Activated CD8-positive, alpha-beta T cell treated with anti-CD3 and anti-CD28 coated beads for 36 hours (primary cell): ENCODE data around the gene ZNF148. TPM values are rescaled to one million over a fixed set of nuclear protein-coding genes. Genes with fewer than 3 reads are reported as not detected.

Experiments used
- ATAC-seq: fragments of 200-7000 bp; cut with Tn5 transposase; one replicate; pipeline ENCODE4 v1.10.0; 2021; ENCODE audit warnings: mild to moderate bottlenecking, moderate library complexity
- CTCF ChIA-PET: fragments of 350-600 bp; sonication (Branson Sonifier 250); formaldehyde crosslinking; loops from one replicate; lab custom pipeline; 2021; ENCODE audit warnings: antibody characterized with exemption; lab: Charles Lee
- POLR2A ChIA-PET: fragments of 350-600 bp; sonication (Branson Sonifier 250); formaldehyde crosslinking; loops from one replicate; lab custom pipeline; 2021; ENCODE audit warnings: antibody characterized with exemption; lab: Charles Lee
- DNase-seq: peaks from one replicate; pipeline ENCODE4 v3.0.0-alpha.2; 2020
- H3K27ac Mint-ChIP-seq: one replicate; pipeline ENCODE4 v1.8.0; 2021; ENCODE audit warnings: mild to moderate bottlenecking, mixed read lengths
- H3K27me3 Mint-ChIP-seq: one replicate; pipeline ENCODE4 v1.8.0; 2021; ENCODE audit warnings: mixed read lengths
- H3K36me3 Mint-ChIP-seq: one replicate; pipeline ENCODE4 v1.8.0; 2021; ENCODE audit warnings: low read depth, mixed read lengths
- H3K4me1 Mint-ChIP-seq: one replicate; pipeline ENCODE4 v1.8.0; 2021; ENCODE audit warnings: low read depth, mixed read lengths
- H3K4me3 Mint-ChIP-seq: one replicate; pipeline ENCODE4 v1.8.0; 2021; ENCODE audit warnings: mild to moderate bottlenecking, moderate library complexity, mixed read lengths
- H3K9me3 Mint-ChIP-seq: one replicate; pipeline ENCODE4 v1.8.0; 2021; ENCODE audit warnings: mixed read lengths
- CTCF ChIP-seq: fragments of 200-600 bp; IDR thresholded peaks from one replicate; pipeline ENCODE4 v1.8.0; 2022; ENCODE audit warnings: antibody characterized with exemption, mild to moderate bottlenecking
- intact Hi-C: fragments of 100-400 bp; cut with micrococcal nuclease; formaldehyde crosslinking; loops from one replicate; pipeline ENCODE4 v1.10.0; 2022
- total RNA-seq, 2 experiments: library from RNA; stranded (reverse); gene quantifications; one replicate each; pipeline ENCODE4 v1.2.3, GENCODE V29; 2021

The ZNF148 gene
- total RNA-seq, 2 experiments from 2014 or later = 36.3 to 36.9 TPM

GRCh38 chr3:125278155-125278554 lies 97.0 kb downstream of the ZNF148 start:
- H3K4me3 Mint-ChIP-seq = no peak overlapping the region
- no peaks in the 10 kb centered on the region for H3K9me3 Mint-ChIP-seq
- H3K27ac Mint-ChIP-seq = no peak overlapping the region
- peaks cover 7% of the 10 kb centered on the region for H3K4me1 Mint-ChIP-seq
- ChIA-PET CTCF (no interaction called here), POLR2A (no interaction called here)
- ATAC-seq (no peak), DNase-seq (no peak)
- intact Hi-C loops = no loop called here
- TF ChIP-seq CTCF = no peak
- peaks cover 18% of the 10 kb centered on the region for H3K36me3 Mint-ChIP-seq
- H3K27me3 Mint-ChIP-seq = no peaks in the 10 kb centered on the region

GRCh38 chr3:125271127-125271526 lies 104.0 kb downstream of the ZNF148 start:
- H3K4me3 Mint-ChIP-seq = no peak overlapping the region
- peaks cover 12% of the 10 kb centered on the region for H3K4me1 Mint-ChIP-seq
- POLR2A ChIA-PET = no interaction called here
- no peaks in the 10 kb centered on the region for H3K27me3 Mint-ChIP-seq
- peaks cover 26% of the 10 kb centered on the region for H3K36me3 Mint-ChIP-seq
- intact Hi-C loops = no loop called here
- TF ChIP-seq CTCF = no peak
- DNase-seq = no peak
- no peak overlapping the region for H3K27ac Mint-ChIP-seq
- H3K9me3 Mint-ChIP-seq = no peaks in the 10 kb centered on the region
- CTCF ChIA-PET = no interaction called here
- ATAC-seq = no peak

DNA sequence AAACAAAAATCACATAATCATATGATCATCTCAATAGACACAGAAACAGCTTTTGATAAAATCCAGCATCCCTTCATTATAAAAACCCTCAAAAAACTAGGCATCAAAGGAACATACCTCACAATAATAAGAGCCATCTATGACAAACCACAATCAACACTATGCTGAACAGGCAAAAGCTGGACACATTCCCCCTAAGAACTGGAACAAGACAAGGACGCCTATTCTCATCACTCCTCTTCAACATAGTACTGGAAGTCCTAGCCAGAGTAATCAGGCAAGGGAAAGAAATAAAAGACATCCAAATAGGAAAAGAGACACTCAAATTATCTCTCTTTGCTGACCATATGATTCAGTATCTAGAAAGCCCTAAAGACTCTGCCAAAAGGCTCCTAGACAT lies 107.7 kb downstream of the ZNF148 start:
- H3K27me3 Mint-ChIP-seq = no peaks in the 10 kb centered on the region
- ChIA-PET POLR2A (no interaction called here), CTCF (no interaction called here)
- H3K36me3 Mint-ChIP-seq = peaks cover 34% of the 10 kb centered on the region
- no peak overlapping the region for H3K27ac Mint-ChIP-seq
- ATAC-seq = no peak
- H3K4me3 Mint-ChIP-seq = no peak overlapping the region
- H3K4me1 Mint-ChIP-seq = peaks cover 17% of the 10 kb centered on the region
- H3K9me3 Mint-ChIP-seq = no peaks in the 10 kb centered on the region
- DNase-seq = no peak
- intact Hi-C loops = no loop called here
- no peak for TF ChIP-seq CTCF

- ATAC-seq = no peak
- no peaks in the 10 kb centered on the region for H3K27me3 Mint-ChIP-seq
- POLR2A ChIA-PET = no interaction called here
- no peaks in the 10 kb centered on the region for H3K9me3 Mint-ChIP-seq
- no peak overlapping the region for H3K27ac Mint-ChIP-seq
- H3K36me3 Mint-ChIP-seq = peaks cover 34% of the 10 kb centered on the region
- CTCF ChIA-PET = interaction anchor here (0.6 kb wide), 1 partner anchor 152 kb away, joined by 3 read pairs; no protein-coding TSS in a partner anchor
- TF ChIP-seq CTCF = no peak
- intact Hi-C loops = no loop called here
- H3K4me3 Mint-ChIP-seq = no peak overlapping the region
- DNase-seq = no peak
- H3K4me1 Mint-ChIP-seq = peaks cover 17% of the 10 kb centered on the region
Measured at GRCh38 chr3:125266971-125267370, 108.2 kb downstream of the ZNF148 start.

- H3K4me3 Mint-ChIP-seq = no peak overlapping the region
- DNase-seq (no peak), ATAC-seq (no peak)
- intact Hi-C loops = no loop called here
- peaks cover 39% of the 10 kb centered on the region for H3K36me3 Mint-ChIP-seq
- POLR2A ChIA-PET = no interaction called here
- TF ChIP-seq CTCF = no peak
- H3K9me3 Mint-ChIP-seq = peaks cover 4% of the 10 kb centered on the region
- H3K27me3 Mint-ChIP-seq = no peaks in the 10 kb centered on the region
- no peak overlapping the region for H3K27ac Mint-ChIP-seq
- CTCF ChIA-PET = interaction anchor here (0.6 to 1.6 kb wide), 4 partner anchors 11 to 142 kb away, joined by 3 to 7 read pairs (median 3); no protein-coding TSS in a partner anchor
- peaks cover 18% of the 10 kb centered on the region for H3K4me1 Mint-ChIP-seq
Measured at GRCh38 chr3:125262161-125262560, 113.0 kb downstream of the ZNF148 start.
